Uterus (tissue), 4 donors: Measurements from ENCODE around the gene PLAAT5. TPM values are rescaled to one million over a fixed set of nuclear protein-coding genes. Genes with fewer than 3 reads are reported as not detected.

Experiments
- DNase-seq, 2 donors: peaks; one replicate each; pipeline ENCODE4 v3.0.0-alpha.2; 2019 to 2020
- H3K27ac ChIP-seq, 2 donors: fragments of 200-600 bp; sonication (generic); 1 replicate in 1 of 2; 2 replicates in 1 of 2; pipeline ENCODE4 v1.5.1; 2016 to 2018
- H3K27me3 ChIP-seq, 2 donors: fragments of 200-600 bp; sonication (generic); one replicate each; pipeline ENCODE4 v1.5.1; 2018 to 2019; ENCODE audit warnings: control low read depth in 1 of 2
- H3K36me3 ChIP-seq, 2 donors: fragments of 200-600 bp; sonication (generic); one replicate each; pipeline ENCODE4 v1.5.1; 2019; ENCODE audit warnings: control low read depth in 1 of 2
- H3K4me1 ChIP-seq, 2 donors: fragments of 200-600 bp; sonication (generic); one replicate each; pipeline ENCODE4 v1.5.1; 2018 to 2019; ENCODE audit warnings: control low read depth in 1 of 2
- H3K4me3 ChIP-seq, 2 donors: fragments of 200-600 bp; sonication (generic); 1 replicate in 1 of 2; 2 replicates in 1 of 2; pipeline ENCODE4 v1.5.1; 2018 to 2019; ENCODE audit warnings: mild to moderate bottlenecking in 1 of 2
- H3K9me3 ChIP-seq, 2 donors: fragments of 200-600 bp; sonication (generic); one replicate each; pipeline ENCODE4 v1.5.1; 2019; ENCODE audit warnings: control low read depth in 1 of 2
- CTCF ChIP-seq, 4 experiments: fragments of 200-600 bp in 2 of 4; fragments of 450-650 bp in 2 of 4; sonication (generic) in 2 of 4; IDR thresholded peaks; one replicate each; pipeline ENCODE4 v1.5.1; 2016 to 2019; ENCODE audit warnings: antibody characterized with exemption in 4 of 4, mild to moderate bottlenecking in 2 of 4, moderate library complexity in 1 of 4
- POLR2A ChIP-seq, 2 donors: fragments of 450-650 bp; IDR thresholded peaks; one replicate each; pipeline ENCODE4 v1.6.1; 2016; ENCODE audit warnings: antibody characterized with exemption in 2 of 2, mild to moderate bottlenecking in 1 of 2, moderate library complexity in 1 of 2
- intact Hi-C: fragments of 100-400 bp; cut with DNase I; formaldehyde crosslinking; loops from one replicate; pipeline ENCODE4 v1.15.1; 2023; ENCODE audit warnings: low total_unique reads
- total RNA-seq, 4 donors: library from RNA; depleted of rRNA in 3 of 4; stranded (reverse); fragments of >200 nt in 3 of 4; gene quantifications; one replicate each; pipeline versions ENCODE4 v1.1.0 to v1.2.4, GENCODE V29; 2014 to 2023
- donor health status: DM: yes; HTN: yes; CAD: no.

The PLAAT5 gene
- total RNA-seq, 4 donors from 2014 or later = 0.29 to 4.2 (median 3.7) TPM; not detected in 1

- Histone ChIP-seq H3K9me3 (peaks cover 0 to 7% of the 10 kb centered on the region in 2 donors), H3K4me3 (no peak overlapping the region), H3K4me1 (no peaks in the 10 kb centered on the region), H3K27me3 (no peaks in the 10 kb centered on the region), H3K36me3 (no peaks in the 10 kb centered on the region), H3K27ac (no peak overlapping the region)
- TF ChIP-seq POLR2A (IDR thresholded peaks at IDR 0.05) (no peak), CTCF (IDR thresholded peaks at IDR 0.05) (no peak)
- no peak for DNase-seq
- intact Hi-C loops = no loop called here
These were observed 11.4 kb upstream of the PLAAT5 start for GRCh38 chr11:63502252-63502820.

GRCh38 chr11:63501236-63501635 is 10.3 kb upstream of the PLAAT5 start:
- intact Hi-C loops = no loop called here
- TF ChIP-seq CTCF (IDR thresholded peaks at IDR 0.05) (no peak), POLR2A (IDR thresholded peaks at IDR 0.05) (no peak)
- H3K27me3 ChIP-seq = no peaks in the 10 kb centered on the region
- H3K4me3 ChIP-seq = no peak overlapping the region
- no peak overlapping the region for H3K27ac ChIP-seq
- H3K36me3 ChIP-seq = no peaks in the 10 kb centered on the region
- no peak for DNase-seq
- peaks cover 0 to 7% of the 10 kb centered on the region in 2 donors for H3K9me3 ChIP-seq
- H3K4me1 ChIP-seq = no peaks in the 10 kb centered on the region

- no peak for TF ChIP-seq CTCF (IDR thresholded peaks at IDR 0.05)
- no peak for TF ChIP-seq POLR2A (IDR thresholded peaks at IDR 0.05)
- no peaks in the 10 kb centered on the region for H3K27me3 ChIP-seq
- H3K27ac ChIP-seq = no peak overlapping the region
- H3K4me1 ChIP-seq = no peaks in the 10 kb centered on the region
- peaks cover 0 to 7% of the 10 kb centered on the region in 2 donors for H3K9me3 ChIP-seq
- H3K4me3 ChIP-seq = no peak overlapping the region
- no peak for DNase-seq
- intact Hi-C loops = no loop called here
- H3K36me3 ChIP-seq = no peaks in the 10 kb centered on the region
These were observed 8.9 kb upstream of the PLAAT5 start for GRCh38 chr11:63499874-63500273.

- Histone ChIP-seq H3K36me3 (no peaks in the 10 kb centered on the region), H3K4me1 (peaks cover 0 to 6% of the 10 kb centered on the region in 2 donors), H3K27ac (no peak overlapping the region), H3K4me3 (no peak overlapping the region), H3K9me3 (peaks cover 0 to 3% of the 10 kb centered on the region in 2 donors), H3K27me3 (no peaks in the 10 kb centered on the region)
- intact Hi-C loops = no loop called here
- no peak for DNase-seq
- no peak for TF ChIP-seq CTCF (IDR thresholded peaks at IDR 0.05)
- no peak for TF ChIP-seq POLR2A (IDR thresholded peaks at IDR 0.05)
These were observed 4.0 kb upstream of the PLAAT5 start for GRCh38 chr11:63494975-63495374.

- intact Hi-C loops = no loop called here
- H3K36me3 ChIP-seq = no peaks in the 10 kb centered on the region
- no peaks in the 10 kb centered on the region for H3K27me3 ChIP-seq
- peaks cover 0 to 6% of the 10 kb centered on the region in 2 donors for H3K4me1 ChIP-seq
- TF ChIP-seq CTCF (IDR thresholded peaks at IDR 0.05) (no peak), POLR2A (IDR thresholded peaks at IDR 0.05) (no peak)
- no peak overlapping the region for H3K4me3 ChIP-seq
- H3K9me3 ChIP-seq = no peaks in the 10 kb centered on the region
- no peak overlapping the region for H3K27ac ChIP-seq
- DNase-seq = no peak
These were observed 2.2 kb upstream of the PLAAT5 start for GRCh38 chr11:63493127-63493526.
